Panc1 (cell line): ENCODE results near the gene LHX3.

Experiments used
- CTCF ChIP-seq: fragments of 450-650 bp; IDR thresholded peaks from 2 replicates; pipeline ENCODE4 v1.5.1; 2017; ENCODE audit warnings: mild to moderate bottlenecking
- POLR2AphosphoS5 ChIP-seq: IDR thresholded peaks from 2 replicates; pipeline ENCODE4 v1.6.1; 2012; ENCODE audit warnings: mild to moderate bottlenecking, low read depth, low read length, moderate library complexity

- no peak for TF ChIP-seq CTCF
- TF ChIP-seq POLR2AphosphoS5, result no peak
Measured at GRCh38 chr9:136160995-136161610, 43.8 kb downstream of the LHX3 start.
